GM18508 (cell line): ENCODE results near the gene CECR2.

ENCODE experiments used
- ATAC-seq: cut with Tn5 transposase; IDR thresholded peaks from one replicate; pipeline ENCODE4 v1.9.1; 2021; ENCODE audit warnings: moderate number of reproducible peaks; ENCODE audit not compliant: insufficient read depth, unreplicated experiment

The CECR2 gene

GRCh38 chr22:17443405-17444203 lies 74.3 kb downstream of the CECR2 start:
- ATAC-seq: no peak

DNA sequence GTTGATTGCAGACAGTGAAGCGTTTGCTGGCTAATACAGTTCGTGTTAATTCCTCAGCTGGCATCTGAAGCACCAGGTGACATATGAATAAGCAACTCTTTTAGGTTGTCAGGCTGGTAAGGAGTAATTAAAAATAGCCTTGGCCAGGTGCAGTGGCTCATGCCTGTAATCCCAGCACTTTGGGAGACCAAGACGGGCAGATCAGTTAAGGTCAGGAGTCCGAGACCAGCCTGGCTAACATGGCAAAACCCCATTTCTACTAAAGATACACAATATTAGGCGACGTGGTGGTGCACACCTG lies 74.9 kb downstream of the CECR2 start:
- no peak for ATAC-seq

DNA sequence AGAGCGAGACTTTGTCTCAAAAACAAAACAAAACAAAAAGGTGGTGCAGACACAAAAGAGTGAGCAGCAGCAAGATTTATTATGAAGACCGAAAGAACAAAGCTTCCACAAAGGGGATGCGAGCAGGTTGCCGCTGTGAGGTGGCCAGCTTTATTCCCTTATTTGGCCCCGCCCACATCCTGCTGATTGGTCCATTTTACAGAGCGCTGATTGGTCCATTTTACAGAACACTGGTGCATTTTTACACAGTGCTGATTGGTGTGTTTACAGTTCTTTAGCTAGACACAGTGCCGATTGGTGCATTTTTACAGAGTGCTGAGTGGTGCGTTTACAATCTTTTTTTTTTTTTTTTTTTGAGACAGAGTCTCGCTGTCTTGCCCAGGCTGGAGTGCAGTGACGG lies 77.4 kb downstream of the CECR2 start:
- ATAC-seq: no peak

GRCh38 chr22:17451316-17451715 lies 82.1 kb downstream of the CECR2 start:
- no peak for ATAC-seq

DNA sequence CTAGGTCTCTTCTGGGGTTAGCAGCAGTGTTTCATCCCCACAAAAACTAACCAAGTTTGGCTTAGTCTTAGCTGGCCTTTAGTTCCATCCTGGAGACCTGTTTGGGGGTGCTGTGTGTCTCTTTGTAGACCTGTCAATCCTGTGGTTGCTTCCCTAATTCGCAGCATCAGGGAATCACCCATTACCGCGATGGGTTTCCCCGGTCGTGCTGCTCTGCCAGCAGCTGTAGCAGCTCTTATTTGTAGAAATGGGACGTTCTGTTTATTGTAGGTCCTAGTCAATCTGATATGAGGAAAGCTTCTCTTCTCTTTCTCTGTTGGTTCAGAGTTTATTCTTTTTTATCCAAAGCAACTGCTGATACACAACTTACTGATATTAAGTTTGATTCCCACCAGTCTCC lies 91.6 kb downstream of the CECR2 start:
- ATAC-seq: no peak

DNA sequence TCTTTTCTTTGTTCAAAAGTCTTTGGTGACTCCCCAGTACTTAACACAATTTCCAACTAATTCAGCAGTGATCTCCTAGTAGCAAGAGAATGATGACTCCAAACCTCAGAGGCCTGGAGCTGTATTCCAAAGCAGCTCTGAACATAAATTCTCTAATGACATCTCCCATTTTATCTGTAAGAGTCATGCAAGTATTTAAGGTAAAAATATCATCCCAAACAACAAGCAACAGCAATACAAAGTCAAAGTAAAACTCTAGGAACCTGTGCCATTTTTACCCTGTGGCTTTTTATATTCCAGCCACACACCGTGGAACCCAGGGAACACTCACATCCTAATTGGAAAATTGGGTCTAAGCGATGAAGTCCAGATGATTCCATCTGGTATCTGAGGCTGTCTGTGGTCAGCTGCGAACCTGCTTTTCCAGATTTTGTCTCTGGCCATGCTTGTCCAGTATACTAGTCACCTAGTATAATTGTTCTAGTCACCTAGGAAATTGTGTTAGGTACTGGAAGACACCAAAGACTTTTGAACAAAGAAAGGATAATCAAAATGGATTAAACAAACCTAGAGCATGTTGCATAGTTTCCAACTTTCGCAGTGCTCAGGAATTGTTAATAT lies 101.7 kb downstream of the CECR2 start:
- ATAC-seq: no peak

DNA sequence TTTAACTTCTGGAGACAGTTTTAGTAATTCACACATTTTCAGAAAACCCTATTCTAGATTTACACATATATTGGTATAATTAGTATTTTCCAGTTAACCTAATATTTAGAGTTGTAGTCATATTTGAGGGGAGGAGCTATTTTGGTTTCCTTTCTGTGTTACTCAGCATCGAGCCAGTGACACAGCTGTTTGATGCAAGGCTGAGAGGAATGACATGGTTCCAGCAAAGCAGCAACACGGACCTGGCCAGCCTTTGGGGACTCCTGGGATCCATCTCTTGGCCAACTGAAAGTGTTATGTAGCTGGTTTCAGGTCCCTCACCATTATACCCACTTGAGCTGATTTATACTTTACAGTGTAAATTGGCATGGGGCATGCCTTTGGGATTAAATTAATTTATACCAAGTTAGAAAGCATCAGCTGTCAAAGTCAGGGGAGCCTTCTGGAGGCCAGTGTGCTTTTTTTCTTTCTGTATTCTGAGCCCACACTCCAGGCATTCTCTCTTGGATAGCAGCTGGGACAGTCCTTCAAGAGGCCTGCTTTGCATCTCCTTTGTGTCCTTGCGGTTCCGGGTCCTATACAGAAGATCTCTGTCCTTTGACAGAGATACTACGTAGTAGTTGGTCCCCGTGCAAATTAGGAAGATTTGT lies 102.8 kb downstream of the CECR2 start:
- ATAC-seq: no peak

- ATAC-seq: no peak
Measured at GRCh38 chr22:17472932-17473331, 103.7 kb downstream of the CECR2 start.

- no peak for ATAC-seq
Measured at GRCh38 chr22:17475318-17476230, 106.3 kb downstream of the CECR2 start.

- no peak for ATAC-seq
Measured at GRCh38 chr22:17476838-17477237, 107.6 kb downstream of the CECR2 start.

GRCh38 chr22:17477391-17477833 lies 108.2 kb downstream of the CECR2 start:
- ATAC-seq: no peak

DNA sequence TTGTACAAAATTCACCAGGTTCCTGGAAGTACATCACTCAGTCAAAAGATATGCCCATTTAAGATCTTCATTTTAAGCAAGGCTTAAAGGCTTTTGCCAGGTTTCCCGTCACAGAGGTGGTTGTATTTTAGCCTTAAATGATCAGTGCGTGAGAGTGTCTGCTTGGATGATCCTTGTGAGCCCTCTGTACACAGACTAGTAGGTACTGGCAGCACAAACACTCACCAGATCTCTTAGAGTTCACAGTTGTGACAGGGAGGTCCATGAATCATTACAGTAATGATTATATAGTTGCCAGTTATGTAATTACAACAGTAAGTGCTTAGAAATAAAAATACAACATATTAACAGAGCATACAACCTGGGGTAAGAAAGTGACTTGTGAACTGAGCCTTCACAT lies 109.9 kb downstream of the CECR2 start:
- ATAC-seq: no peak

DNA sequence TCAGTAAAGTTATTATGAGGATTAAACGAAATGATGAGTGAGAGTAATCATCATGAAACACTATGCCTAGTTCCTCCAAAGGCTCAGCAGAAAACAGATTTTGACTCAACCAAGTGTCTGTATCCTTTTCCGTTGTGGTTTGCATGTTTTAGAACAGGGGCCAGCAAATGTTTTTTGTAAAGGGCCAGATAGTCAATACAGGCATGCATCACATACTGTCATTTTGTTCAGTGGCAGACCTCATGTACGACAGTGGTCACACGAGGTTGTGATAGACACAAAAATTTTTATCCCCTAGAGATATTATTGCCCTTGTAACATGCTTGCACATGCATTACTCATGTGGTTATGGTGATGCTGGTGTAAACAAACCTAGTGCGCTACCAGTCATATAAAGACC lies 112.2 kb downstream of the CECR2 start:
- ATAC-seq: no peak

DNA sequence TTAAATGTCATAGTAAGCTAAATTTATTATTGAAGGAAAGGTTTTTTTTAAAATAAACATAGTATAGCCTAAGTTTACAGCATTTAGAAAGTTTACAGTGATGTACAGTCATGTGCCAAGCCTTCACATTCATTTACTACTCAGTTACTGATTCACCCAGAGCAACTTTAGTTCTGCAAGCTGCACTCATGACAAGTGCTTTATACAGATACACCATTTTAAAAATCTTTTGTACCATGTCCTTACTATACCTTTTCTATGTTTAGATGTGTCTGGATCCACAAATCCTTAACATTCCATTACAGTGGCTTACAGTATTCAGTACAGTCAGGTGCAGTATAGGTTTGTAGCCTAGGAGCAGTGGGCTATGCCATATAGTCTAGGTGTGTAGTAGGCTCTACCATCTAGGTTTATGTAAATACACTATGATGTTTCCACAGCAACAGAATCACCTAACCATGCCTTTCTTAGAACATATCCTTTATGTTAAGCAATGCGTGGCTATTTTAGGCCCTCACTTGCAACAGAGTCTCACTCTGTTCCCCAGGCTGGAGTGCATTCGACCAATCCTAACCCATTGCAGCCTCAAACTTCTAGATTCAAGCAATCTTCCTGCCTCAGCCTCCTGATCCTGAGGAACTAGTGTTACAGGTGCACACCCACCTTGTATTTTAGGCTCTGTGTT lies 114.6 kb downstream of the CECR2 start:
- ATAC-seq: no peak

- ATAC-seq: no peak
Measured at GRCh38 chr22:17484608-17485007, 115.3 kb downstream of the CECR2 start.

- ATAC-seq: no peak
Measured at GRCh38 chr22:17486313-17486712, 117.1 kb downstream of the CECR2 start.

DNA sequence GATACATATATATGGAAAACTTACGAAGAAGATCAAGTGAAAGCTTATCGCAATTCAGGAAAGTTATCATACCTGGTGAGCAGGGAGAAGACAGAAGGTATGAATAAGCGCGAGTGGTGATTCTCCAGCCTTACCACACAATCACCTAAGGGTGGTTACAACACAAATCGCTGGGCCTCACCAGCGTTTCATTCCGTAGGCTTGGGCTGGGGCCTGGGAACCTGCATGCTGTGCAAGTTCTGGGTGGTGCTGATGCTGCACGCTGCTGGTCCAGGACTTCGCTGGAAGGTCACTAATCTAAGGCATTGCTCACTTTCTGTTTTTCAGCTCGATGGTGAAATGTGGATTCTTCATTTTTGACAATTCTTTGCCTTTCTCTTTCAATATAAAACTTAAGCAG lies 117.5 kb downstream of the CECR2 start:
- no peak for ATAC-seq

DNA sequence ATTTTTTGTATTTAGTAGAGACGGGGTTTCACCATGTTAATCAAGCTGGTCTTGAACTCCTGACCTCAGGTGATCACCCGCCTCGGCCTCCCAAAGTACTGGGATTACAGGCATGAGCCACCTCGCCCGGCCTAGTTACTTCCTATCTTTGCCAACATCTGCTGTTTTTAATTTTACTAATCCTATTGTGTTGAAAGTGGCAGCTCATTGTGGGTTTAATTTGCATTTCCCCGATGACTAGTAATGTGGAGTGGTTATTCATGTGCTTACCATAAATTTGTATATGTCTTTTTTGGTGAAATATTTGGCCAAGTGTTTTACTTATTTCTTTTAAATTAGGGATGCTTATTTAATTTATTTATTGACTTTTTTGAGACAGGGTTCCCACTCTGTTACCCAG lies 119.8 kb downstream of the CECR2 start:
- ATAC-seq: no peak

DNA sequence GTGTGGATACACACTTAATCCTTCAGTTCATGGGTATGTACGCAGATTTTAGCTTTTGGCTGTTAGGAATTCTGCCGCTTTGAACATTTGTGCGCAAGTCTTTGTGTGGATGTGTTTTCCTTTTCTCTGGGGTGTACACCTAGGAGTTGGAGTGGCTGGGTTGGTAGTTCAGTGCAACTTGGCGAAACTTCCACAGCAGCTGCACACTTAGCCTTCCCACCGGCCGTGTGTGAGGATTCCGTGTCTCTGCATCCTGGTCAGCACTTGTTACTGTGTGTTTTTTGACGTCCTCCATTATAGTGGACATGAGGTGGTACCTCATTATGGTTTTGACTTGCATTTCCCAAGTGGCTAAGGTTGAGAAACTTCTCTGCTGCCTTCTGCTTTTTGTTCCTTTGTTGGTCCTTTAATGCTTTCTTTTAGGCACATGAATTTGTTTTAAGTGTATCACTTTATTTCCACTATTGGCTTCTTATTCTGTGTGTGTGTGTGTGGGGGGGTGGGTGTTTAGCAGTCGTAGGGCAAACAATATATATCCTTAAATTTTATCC lies 121.9 kb downstream of the CECR2 start:
- ATAC-seq: no peak

- ATAC-seq: no peak
Measured at GRCh38 chr22:17492247-17492646, 123.0 kb downstream of the CECR2 start.
